Right lobe of liver (tissue), 6 donors: Measurements from ENCODE around the gene KLK15. TPM values are rescaled to one million over a fixed set of nuclear protein-coding genes. Genes with fewer than 3 reads are reported as not detected.
A peak's percentile ranks its signal among the peaks of the same experiment; 100 is the strongest.
"Not testable (repeated sequence)": the region's sequence is repeated elsewhere in the genome, so short reads cannot be mapped to it uniquely, and the experiment has no call there.

Experiments
- ATAC-seq, 4 donors: fragments of 200-7000 bp; cut with Tn5 transposase; one replicate each; pipeline ENCODE4 v1.9.1; 2020; ENCODE audit warnings: mild to moderate bottlenecking in 4 of 4, moderate library complexity in 4 of 4
- DNase-seq, 3 donors: peaks; one replicate each; pipeline ENCODE4 v3.0.0-alpha.2; 2020
- H3K27ac ChIP-seq, 3 donors: fragments of 200-600 bp; one replicate each; pipeline ENCODE4 v1.8.0; 2022
- H3K27me3 ChIP-seq, 2 donors: fragments of 200-600 bp; one replicate each; pipeline ENCODE4 v1.8.0; 2022
- H3K36me3 ChIP-seq, 4 donors: fragments of 200-600 bp; sonication (generic) in 1 of 4; one replicate each; pipeline versions ENCODE4 v1.5.1 to v1.8.0; 2017 to 2022; ENCODE audit warnings: control low read depth in 1 of 4
- H3K4me1 ChIP-seq, 4 donors: fragments of 200-600 bp; sonication (generic) in 1 of 4; one replicate each; pipeline versions ENCODE4 v1.5.1 to v1.8.0; 2017 to 2022; ENCODE audit warnings: control low read depth in 1 of 4
- H3K4me3 ChIP-seq, 3 donors: fragments of 200-600 bp; one replicate each; pipeline ENCODE4 v1.8.0; 2022
- H3K9me3 ChIP-seq, 4 donors: fragments of 200-600 bp; sonication (generic) in 1 of 4; one replicate each; pipeline versions ENCODE4 v1.5.1 to v1.8.0; 2017 to 2022; ENCODE audit warnings: control low read depth in 1 of 4
- POLR2A ChIP-seq: fragments of 450-650 bp; IDR thresholded peaks from one replicate; pipeline ENCODE4 v1.6.1; 2017; ENCODE audit warnings: antibody characterized with exemption, mild to moderate bottlenecking
- WGBS: methylation state at CpG from one replicate; pipeline ENCODE4 v1.1.6; 2018; ENCODE audit warnings: low coverage, low lambda C conversion rate; ENCODE audit not compliant: insufficient coverage; ENCODE audit errors: missing lambda C conversion rate; 5-methylcytosine and 5-hydroxymethylcytosine counted together
- intact Hi-C, 2 donors: fragments of 100-400 bp; cut with DNase I; formaldehyde crosslinking; loops; one replicate each; pipeline versions ENCODE4 v1.11.2 to v1.14.1; 2022
- total RNA-seq, 6 experiments: library from RNA; depleted of rRNA in 2 of 6; stranded (reverse); fragments of >200 nt in 2 of 6; fragmentation: NEBNext Ultra II Directional in 3 of 6; extraction: Animal tissue kit (Norgen Biotek cat#: 25700) in 3 of 6; gene quantifications; one replicate each; pipeline versions ENCODE4 v1.1.0 to v1.2.4, GENCODE V29; 2016 to 2023
- TF ChIP-seq, protein P1 (sequence below), 4 donors: fragments of 200-600 bp in 3 of 4; fragments of 450-650 bp in 1 of 4; IDR thresholded peaks; one replicate each; pipeline versions ENCODE4 v1.5.1 to v1.8.0; 2016 to 2022; ENCODE audit warnings: antibody characterized with exemption in 4 of 4, mild to moderate bottlenecking in 2 of 4
- donor health status: DM: no; HTN: yes; CAD: no.
- donor health status: DM: no; HTN: no; CAD: no.
- donor health status: DM: no; HTN: no; CAD: no.
- donor health status: DM: no; HTN: yes; CAD: no.
- donor health status: DM: no; HTN: yes; CAD: no.

KLK15 gene
- total RNA-seq, 6 experiments from 2014 or later: not detected

GRCh38 chr19:50814883-50815282 lies 18.5 kb downstream of the KLK15 start:
- 51% methylated on average over 3 of the region's 5 CpGs for WGBS
- TF ChIP-seq, protein P1, sequence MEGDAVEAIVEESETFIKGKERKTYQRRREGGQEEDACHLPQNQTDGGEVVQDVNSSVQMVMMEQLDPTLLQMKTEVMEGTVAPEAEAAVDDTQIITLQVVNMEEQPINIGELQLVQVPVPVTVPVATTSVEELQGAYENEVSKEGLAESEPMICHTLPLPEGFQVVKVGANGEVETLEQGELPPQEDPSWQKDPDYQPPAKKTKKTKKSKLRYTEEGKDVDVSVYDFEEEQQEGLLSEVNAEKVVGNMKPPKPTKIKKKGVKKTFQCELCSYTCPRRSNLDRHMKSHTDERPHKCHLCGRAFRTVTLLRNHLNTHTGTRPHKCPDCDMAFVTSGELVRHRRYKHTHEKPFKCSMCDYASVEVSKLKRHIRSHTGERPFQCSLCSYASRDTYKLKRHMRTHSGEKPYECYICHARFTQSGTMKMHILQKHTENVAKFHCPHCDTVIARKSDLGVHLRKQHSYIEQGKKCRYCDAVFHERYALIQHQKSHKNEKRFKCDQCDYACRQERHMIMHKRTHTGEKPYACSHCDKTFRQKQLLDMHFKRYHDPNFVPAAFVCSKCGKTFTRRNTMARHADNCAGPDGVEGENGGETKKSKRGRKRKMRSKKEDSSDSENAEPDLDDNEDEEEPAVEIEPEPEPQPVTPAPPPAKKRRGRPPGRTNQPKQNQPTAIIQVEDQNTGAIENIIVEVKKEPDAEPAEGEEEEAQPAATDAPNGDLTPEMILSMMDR (IDR thresholded peaks at IDR 0.05): no peak
- TF ChIP-seq POLR2A: no peak
- Histone ChIP-seq H3K4me3 (no peak overlapping the region), H3K4me1 (peaks cover 0 to 4% (median 0%) of the 10 kb centered on the region in 4 donors), H3K27me3 (peaks cover 0 to 2% of the 10 kb centered on the region in 2 donors), H3K36me3 (no peaks in the 10 kb centered on the region), H3K27ac (no peak overlapping the region), H3K9me3 (no peaks in the 10 kb centered on the region)
- DNase-seq (no peak), ATAC-seq (no peak)
- intact Hi-C loops: no loop called here

DNA sequence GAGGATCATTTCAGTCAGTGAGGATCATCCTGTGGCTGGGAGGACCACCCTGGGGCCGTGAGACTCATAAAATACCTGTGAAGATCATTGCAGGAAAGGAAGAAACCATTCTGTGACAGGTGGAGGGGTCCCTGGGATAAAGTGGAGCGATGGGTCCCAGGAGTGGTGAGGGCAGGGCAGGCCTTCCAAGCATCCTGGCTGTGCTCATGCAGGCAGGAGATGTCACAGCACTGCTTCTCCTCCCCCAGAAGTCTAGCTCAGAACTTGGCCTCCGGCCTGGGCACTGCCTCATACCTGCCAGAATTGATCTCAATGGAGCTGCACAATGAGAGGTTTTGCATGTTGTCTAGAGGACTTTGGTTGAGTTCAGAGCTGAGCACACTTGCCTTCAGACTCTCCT lies 20.9 kb downstream of the KLK15 start:
- H3K27ac ChIP-seq: no peak overlapping the region
- H3K36me3 ChIP-seq: no peaks in the 10 kb centered on the region
- TF ChIP-seq, protein P1 (IDR thresholded peaks at IDR 0.05): no peak
- TF ChIP-seq POLR2A: no peak
- H3K4me3 ChIP-seq: no peak overlapping the region
- ATAC-seq: no peak
- no peaks in the 10 kb centered on the region for H3K27me3 ChIP-seq
- no peaks in the 10 kb centered on the region for H3K4me1 ChIP-seq
- no peak for DNase-seq
- WGBS: 0% methylated on average over 1 of the region's 3 CpGs
- intact Hi-C loops: no loop called here
- no peaks in the 10 kb centered on the region for H3K9me3 ChIP-seq

- WGBS: 73% methylated on average over 3 of the region's 3 CpGs
- H3K4me3 ChIP-seq, intact Hi-C loops, H3K36me3 ChIP-seq, DNase-seq, H3K9me3 ChIP-seq, H3K27ac ChIP-seq, ATAC-seq, H3K4me1 ChIP-seq, H3K27me3 ChIP-seq: not testable (repeated sequence)
Observed at GRCh38 chr19:50811622-50812238, 21.6 kb downstream of the KLK15 start.

- no peak overlapping the region for H3K4me3 ChIP-seq
- H3K4me1 ChIP-seq: peaks cover 0 to 4% (median 0%) of the 10 kb centered on the region in 4 donors
- no peaks in the 10 kb centered on the region for H3K36me3 ChIP-seq
- intact Hi-C loops: no loop called here
- H3K27me3 ChIP-seq: no peaks in the 10 kb centered on the region
- H3K9me3 ChIP-seq: no peaks in the 10 kb centered on the region
- no peak for DNase-seq
- TF ChIP-seq, protein P1 (IDR thresholded peaks at IDR 0.05): no peak
- TF ChIP-seq POLR2A: no peak
- WGBS: 40% methylated on average over 1 of the region's 1 CpG
- no peak overlapping the region for H3K27ac ChIP-seq
- ATAC-seq: no peak
Observed at GRCh38 chr19:50808856-50809255, 24.5 kb downstream of the KLK15 start.

DNA sequence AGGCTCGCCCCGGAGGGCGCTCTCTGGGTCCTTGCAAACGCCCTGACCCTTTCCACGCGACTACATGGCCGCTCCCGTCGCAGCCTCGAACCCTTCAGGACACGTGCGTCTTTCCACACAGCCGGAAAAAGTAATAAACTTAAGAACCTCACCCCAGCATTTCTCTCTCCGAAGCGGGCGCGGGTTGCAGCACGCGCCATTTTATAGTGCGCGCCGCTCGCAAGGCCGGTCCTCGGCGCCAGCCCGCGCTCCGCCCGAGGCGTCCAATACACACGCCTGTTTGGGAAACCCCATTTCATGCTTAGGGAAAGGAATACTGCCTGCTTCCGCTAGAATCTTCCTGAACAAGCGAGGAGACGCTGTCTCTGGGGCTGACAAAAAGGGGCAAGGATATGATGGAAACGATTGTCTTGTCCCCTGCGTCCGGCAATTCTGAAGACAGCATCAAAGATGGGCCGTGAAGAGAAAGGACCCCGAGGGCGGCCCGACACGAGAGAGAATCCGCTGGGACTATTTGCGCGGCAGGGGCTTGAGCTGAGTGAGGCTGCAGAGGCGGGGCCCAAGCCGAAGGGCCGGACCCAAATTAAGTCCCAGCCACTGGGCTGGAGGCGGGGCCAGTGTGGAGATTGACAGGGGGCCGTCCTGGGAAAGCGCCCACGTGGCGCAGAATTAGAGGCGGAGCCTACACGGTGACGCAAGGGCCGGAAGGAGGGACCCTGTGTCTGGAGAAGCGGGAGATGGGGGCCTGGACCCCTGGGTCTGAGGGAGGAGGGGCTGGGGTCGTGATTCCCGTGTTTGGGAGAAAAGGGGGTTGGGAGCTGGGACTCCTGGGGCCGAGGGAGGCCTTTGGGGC lies 28.7 kb downstream of the KLK15 start:
- peak overlapping the region; percentile 82 to 95 (median 90) for H3K4me3 ChIP-seq
- H3K27ac ChIP-seq: peak overlapping the region; percentile 97 to 100 (median 99)
- intact Hi-C loops: no loop called here
- peak; percentile 47 for TF ChIP-seq POLR2A
- TF ChIP-seq, protein P1 (IDR thresholded peaks at IDR 0.05): no peak
- no peaks in the 10 kb centered on the region for H3K27me3 ChIP-seq
- H3K4me1 ChIP-seq: peaks cover 0 to 16% (median 0%) of the 10 kb centered on the region in 4 donors
- H3K9me3 ChIP-seq: no peaks in the 10 kb centered on the region
- peaks cover 0 to 9% (median 0%) of the 10 kb centered on the region in 4 donors for H3K36me3 ChIP-seq
- peak; percentile 99 for ATAC-seq
- WGBS: 0% methylated on average over 34 of the region's 62 CpGs
- DNase-seq: peak; percentile 99
